HG03139 (cell line): ENCODE data around the gene ADAM33.

Experiments
- ATAC-seq: cut with Tn5 transposase; IDR thresholded peaks from one replicate; pipeline ENCODE4 v1.9.1; 2021; ENCODE audit not compliant: unreplicated experiment

The ADAM33 gene, protein sequence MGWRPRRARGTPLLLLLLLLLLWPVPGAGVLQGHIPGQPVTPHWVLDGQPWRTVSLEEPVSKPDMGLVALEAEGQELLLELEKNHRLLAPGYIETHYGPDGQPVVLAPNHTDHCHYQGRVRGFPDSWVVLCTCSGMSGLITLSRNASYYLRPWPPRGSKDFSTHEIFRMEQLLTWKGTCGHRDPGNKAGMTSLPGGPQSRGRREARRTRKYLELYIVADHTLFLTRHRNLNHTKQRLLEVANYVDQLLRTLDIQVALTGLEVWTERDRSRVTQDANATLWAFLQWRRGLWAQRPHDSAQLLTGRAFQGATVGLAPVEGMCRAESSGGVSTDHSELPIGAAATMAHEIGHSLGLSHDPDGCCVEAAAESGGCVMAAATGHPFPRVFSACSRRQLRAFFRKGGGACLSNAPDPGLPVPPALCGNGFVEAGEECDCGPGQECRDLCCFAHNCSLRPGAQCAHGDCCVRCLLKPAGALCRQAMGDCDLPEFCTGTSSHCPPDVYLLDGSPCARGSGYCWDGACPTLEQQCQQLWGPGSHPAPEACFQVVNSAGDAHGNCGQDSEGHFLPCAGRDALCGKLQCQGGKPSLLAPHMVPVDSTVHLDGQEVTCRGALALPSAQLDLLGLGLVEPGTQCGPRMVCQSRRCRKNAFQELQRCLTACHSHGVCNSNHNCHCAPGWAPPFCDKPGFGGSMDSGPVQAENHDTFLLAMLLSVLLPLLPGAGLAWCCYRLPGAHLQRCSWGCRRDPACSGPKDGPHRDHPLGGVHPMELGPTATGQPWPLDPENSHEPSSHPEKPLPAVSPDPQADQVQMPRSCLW

DNA sequence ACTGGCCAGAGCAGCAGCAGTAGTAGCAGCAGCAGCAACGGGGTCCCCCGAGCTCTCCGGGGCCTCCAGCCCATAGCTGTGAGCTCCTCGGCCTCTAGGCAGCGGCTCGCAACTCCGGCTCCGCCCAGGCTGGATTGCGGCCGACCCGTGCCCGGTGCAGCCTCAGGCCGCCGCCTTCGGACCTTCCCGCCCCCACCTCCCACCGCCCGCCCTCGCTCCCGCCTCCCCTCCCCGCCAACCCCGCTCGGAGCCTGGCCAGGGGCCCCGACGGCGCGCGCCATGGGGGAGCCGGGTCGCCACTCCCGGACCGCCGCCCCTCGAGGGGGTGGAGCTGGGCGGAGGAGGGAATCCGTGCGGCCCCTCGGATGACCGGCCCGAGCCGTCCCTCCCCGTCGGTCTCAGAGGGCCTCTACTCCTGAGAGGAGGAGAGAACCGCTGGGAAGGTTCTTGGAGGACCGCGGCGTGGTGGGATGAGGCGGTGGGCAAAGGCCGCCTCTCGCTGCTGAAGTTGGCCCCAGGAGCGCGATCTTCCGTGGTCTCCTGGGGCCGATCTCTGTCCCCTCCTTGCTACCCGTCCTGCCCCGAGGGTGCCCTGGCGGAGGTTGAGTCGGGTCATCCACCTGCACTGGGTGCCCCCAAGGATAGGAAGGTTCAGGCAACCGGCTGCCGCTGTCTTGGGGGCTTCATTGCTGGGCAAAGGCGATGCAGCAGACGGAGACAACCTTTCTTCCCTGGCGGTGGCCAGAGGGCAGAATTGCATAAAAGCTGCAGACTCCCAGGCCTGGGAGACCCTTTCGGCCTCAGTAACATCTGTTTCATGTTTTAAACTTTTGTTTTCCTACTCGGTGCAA lies at the start of gene ADAM33:
TSS of gene ADAM33 (minus strand) at position 80 of the 851 bp plus-strand sequence. CDS start at position 74, 6 bp downstream.
- no peak for ATAC-seq

DNA sequence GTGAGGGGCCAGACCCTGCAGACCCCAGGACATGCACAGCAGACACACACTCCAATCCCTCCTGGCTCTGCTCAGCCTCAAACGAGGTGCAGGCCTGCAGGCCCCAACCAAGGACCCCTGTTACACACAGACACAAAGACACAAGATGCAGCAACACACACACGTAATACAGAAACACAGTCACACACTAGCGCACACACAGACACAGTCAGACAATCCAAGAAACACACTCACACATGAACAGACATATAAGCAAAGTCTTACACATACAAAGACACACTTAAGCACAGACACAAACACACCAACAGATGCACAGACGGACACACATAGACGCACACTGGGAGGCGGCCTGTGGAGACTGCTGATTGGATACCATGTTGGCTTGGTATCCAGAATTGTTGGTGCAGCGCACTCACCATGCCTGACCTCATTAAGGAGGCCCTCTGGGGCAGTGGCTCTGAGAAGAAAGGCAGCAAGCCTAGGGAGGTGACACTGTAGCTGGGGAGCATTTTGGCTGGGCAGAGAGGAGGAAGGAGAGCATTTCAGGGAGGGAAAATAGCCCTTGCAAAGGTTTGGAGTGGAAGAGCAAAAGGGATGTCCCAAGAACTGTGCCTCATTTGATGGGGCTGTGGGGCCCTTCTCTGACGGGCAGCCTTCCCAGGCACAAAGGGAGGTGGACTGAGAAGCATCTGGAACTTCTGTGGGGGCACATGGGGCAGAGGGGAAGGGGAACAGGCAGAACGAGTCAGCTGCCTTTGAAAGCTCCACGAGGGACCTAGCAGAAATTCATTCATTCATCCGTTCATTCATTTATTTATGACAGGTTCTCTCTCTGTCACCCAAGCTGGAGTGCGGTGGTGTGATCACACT lies 49.2 kb upstream of the ADAM33 start:
- ATAC-seq: no peak

DNA sequence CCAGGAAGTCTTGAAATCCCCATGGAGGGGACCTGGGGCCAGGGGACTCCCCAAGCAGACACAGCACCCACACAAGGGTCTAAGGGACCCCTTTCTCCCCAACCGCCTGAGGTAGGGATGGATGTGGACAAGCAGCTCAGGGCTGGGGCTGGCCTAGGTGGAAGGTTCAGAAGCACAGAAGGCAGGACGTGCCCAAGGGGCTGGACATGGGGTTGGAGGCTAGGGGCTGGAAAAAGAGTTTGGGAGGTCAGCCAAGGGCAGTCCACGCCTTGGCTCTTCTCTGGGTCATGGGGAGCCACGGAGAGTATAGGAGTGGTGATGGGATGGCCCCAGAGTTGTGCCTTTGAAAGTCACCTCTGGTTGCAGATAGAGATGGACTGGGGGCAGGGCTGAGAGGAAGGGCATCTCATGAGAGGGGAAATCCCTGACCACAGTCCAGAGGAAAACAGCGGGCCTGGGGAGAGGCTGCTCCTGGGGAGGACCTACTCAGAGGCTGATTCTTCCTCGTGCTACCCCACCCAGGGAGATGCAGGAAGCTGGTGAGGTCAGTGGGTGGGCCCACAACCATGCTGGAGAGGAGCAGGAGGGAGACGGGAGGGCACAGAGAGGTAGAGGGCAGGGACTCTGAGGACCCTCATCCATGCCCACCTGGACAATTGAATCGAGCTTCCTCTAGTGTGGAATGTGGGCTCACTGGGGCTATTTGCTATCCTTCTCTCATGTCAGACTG lies 48.2 kb upstream of the ADAM33 start:
- no peak for ATAC-seq

DNA sequence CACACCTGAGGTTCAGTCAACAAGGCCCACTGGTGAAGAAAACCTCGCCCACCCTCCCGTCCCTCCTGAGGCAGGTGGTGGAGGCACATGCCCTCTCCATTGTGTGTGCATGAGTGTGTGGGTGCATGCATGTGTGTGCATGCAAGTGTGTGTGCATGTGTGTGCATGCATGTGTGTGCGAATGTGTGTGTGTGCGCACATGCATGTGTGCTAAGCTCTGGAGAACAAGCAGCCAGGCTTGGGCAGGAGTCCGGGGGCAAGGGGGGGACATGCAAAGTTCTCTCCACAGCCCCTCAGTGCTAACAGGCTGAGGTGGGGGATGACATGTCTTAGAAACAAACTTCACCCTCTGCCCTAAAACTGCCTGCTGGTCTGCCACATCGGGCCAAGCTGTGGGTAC lies 47.6 kb upstream of the ADAM33 start:
- ATAC-seq: no peak

DNA sequence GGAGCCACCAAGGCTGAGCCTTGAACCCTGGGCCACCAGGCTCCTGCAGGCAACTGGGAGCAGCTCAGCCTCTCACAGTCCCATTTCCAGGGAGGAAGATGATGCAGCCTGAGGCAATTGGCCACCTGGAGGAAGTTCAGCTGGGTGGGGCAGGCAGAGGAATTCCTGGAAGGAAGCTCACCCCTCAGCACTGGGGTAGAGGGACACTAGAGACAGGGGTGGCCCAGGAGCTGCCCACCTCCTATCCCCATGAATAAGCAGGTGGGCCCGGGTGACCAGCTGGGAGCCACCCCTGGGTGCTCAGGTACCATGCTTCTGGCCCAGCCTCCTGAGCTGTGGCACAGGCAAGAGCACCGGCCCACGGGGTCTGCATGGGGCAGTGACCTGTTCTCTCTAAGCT lies 47.1 kb upstream of the ADAM33 start:
- ATAC-seq: no peak

DNA sequence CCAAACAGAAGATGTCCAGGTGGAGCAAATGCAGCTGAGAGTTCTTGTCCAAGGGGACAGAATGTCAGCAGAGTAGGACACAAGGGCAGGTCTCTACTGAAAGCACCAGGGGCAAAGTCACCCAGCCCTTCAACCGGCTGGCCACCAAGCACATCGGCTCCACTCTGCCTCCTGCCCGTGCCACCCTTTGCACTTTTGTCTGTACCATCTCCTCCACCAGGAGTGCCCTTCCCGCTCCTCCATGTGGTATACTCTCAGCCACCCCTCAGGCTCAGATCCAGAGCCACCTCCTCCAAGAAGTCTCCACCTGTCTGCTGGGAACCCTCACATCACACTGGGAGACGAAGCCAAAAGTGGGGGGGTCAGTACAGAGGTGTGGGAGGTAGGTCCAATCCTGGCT lies 46.5 kb upstream of the ADAM33 start:
- no peak for ATAC-seq

DNA sequence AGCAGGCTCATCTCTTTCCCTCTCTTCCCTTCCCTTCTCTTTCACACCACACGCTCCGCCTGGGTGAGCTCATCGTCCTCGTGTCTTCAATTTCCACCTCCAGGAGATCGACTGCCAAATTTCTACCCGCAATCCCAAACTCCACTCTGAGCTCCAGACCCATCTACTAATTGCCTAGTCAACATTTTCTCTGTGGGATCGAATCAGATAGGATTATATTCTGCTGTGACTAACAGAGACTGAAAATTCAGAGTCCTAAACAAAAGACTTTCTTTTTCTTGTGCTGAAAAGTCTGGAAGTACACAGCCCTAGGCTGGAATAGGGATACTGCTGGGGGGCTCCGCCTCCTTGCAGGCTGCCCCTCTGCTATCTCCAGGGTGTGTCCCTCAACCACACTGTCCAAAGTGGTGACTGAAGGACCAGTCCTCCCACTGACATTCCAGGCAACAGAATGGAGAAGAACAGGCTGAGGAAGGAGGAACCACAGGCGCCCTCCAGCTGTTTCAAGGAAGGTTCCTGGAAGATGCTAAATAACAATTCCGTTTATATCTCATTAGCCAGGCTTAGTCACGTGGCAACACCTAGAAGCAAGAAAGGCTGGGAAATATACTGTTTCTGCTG lies 45.7 kb upstream of the ADAM33 start:
- ATAC-seq: no peak

DNA sequence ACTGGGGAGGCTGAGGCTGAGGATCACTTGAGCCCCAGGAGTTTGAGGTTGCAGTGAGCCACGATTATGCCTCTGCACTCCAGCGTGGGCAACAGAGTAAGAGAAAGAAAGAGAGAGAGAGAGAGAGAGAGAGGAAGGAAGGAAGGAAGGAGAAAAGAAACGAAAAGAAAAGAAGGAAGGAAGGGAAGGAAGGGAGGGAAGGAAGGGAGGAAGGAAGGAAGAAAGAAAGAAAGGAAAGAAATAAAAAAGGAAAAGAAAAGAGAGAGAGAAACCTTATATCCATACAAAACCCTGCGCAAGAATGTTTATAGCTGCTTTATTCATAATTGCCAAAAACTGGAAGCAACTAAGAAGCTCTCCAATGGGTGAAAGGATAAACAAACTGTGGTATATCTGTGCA lies 42.5 kb upstream of the ADAM33 start:
- no peak for ATAC-seq

DNA sequence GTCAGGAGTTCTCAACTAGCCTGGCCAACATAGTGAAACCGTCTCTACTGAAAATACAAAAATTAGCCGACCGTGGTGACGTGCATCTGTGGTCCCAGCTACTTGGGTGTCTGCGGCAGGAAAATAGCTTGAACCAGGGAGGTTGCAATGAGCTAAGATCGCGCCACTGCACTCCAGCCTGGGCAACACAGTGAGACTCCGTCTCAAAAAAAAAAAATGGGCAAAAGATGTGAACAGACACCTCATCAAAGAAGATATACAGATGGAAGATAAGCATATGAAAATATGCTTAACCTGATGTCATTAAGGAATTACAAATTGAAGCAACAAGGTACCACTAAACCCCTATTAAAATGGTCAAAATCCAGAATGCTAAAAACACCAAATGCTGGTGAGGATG lies 41.5 kb upstream of the ADAM33 start:
- ATAC-seq: no peak

DNA sequence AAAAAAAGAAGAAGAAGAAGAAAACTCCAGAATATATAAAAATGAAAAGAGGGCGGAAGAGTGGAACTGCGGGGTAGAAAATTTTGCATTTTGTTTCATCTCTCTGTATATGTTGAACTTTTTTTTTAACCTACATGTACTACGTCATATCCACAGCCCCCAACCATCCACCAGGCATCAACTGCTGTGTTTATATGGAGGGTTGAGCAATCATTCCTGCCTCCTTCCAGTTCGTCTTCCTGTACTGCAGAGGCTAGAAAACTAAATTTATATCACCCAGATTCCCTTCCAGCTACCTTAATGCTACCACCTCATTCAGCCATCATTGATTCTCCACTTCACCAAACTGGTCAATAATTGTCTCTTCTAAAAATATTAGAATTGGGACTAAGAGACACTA lies 40.1 kb upstream of the ADAM33 start:
- no peak for ATAC-seq

DNA sequence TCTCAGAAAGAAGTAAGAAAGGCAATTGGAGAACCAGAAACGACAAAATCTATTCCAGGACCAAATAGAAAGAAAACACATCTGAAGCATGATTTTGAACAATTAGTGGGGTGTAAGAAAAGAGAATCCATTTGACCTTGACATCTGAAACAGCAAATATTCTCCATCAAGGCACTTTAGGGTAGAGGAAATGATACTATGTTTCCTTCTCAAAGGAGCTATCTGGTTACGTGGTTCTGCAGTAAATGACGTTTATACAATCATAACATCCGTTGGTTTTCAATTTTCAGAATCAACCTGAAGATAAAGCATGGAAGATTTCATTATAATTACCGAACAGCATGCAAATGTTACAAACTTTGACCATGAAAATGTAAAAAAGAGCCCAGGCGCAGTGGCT lies 38.8 kb upstream of the ADAM33 start:
- no peak for ATAC-seq

DNA sequence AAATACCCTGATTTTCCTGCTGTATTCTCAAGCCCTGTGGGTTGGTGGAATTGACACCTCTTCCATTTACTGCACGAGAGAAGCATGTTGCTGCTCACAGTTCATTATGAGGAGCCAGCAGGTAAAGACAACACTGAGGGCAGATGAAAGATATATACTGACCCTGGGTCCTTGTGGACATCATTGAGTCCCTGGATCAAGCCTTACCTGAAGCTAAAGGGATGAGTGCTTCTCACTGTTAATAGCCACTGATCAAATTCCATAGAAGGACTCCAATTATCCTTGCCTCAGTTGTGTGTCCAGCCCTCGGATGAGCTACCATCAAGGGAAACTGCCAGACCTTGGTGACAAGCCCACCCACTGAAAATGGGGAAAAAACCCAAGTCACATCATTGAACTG lies 38.3 kb upstream of the ADAM33 start:
- no peak for ATAC-seq

DNA sequence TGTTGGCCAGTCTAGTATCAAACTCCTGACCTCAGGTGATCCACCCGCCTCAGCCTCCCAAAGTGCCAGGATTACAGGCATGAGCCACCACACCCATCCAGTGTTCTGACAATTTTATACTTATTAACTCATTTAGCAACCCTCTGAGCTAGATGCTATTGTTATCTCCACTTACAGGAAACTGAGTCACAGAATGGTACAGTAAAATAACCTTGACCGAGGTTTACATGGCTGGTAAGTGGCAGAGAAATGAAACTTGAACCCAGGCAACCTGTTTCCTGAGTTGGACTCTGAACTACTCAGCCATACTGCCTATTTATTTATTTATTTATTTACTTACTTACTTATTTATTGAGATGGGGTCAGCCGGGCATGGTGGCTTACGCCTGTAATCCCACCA lies 37.2 kb upstream of the ADAM33 start:
- no peak for ATAC-seq

DNA sequence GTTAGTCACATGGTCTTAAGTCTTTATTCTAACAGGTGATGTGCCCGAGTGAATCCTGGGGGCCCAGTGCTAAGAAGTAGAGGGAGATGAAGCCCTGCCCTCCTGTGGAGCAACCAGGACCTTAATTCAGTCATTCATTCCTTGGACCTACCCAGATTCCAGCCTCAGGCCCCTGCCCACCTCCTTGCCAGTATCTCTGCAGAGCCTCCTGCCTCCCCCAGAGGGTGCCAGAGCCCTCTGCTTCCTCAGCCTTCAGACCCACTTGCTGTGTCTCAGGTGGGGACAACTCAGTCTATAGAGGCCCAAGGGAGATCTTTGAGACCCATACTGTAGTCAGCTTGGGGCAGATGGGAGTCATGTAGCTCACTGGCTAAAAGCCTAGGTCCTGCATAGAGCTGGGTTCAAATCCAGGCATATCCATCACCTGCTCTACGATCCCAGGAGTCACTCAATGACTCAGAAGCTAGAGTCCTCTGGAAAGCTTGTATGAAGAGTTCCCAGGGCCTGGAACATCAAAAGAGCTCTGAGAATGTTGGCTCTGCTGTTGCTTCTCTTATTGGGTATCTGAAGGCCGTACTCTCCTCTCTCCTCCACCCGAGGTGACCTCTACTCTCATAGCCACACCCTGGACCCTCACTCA lies 34.5 kb upstream of the ADAM33 start:
- no peak for ATAC-seq

DNA sequence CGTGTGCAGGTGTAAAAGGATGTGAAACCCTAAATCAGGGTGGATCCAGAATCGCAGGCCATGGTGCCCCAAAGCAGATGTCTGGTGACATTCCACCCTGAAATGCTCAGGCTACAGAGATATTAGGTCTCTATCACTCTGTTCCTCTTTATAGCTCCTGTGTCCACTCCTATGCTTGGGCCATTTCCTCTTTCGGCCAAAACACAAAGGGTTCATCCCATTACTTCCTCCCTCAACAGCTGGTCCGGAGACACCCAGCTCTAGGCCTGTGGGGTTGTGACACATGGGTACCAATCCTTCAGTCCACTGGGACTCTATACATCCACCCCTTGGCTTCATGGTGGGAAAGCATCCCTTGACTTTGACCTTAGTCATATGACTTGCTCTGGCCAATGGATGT lies 32.3 kb upstream of the ADAM33 start:
- no peak for ATAC-seq

DNA sequence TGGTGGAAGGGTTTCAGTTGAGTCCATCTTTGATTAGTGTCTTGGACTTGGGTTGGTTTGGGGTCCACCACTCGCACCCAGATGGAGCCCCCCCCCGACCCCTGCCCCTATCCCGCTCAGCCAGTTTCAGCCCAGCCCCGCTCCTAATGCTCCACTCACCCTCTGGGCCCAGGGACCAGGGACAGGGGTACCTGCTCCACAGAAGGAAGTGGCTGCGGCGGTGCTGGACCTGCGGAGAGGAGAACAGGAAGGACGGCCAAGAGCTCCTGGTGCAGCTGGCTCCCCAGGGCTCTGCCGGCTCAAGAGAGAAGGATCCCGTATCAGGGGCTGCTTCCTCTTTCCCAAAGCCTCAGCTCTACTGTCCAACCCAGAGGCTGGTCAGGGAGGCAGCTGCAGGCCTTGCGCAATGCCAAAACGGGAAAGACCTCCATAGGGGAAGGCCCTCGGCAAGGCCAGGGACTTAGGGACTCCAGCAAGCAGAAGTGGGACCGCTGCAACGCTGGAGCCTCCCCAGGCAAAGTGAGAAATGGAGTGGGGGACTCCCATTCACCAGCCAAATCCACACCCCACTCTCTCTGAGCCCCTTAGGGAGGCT lies 30.6 kb upstream of the ADAM33 start, which contains the start of gene SIGLEC1:
TSS of gene SIGLEC1 (minus strand) at position 322 of the 595 bp plus-strand sequence. CDS start 5,472 bp downstream, outside the sequence.
- no peak for ATAC-seq

DNA sequence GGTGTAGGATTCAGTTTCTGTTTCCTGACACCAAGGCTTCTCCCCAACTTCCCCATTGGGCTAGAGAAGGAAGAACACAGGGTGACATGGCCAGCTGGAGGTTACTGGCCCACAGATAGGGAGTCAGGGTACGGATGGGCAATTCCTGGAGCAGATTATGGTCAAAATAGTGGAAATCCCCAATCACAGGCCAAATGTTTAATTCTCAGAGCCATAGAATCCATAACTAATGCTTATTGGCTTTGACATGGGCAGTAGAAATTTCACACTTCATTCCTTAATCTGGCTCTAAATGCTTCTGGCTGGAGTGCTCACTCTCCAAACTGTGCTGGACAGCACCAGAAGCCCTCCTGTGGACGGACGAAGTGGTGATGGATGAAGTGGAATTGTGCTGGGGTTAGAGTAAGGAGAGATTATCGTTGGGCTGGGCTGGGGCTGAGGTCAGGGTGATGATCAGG lies 29.7 kb upstream of the ADAM33 start:
- ATAC-seq: no peak
